HepG2 (cell line): ENCODE data around the gene CSNK1A1. TPM values are rescaled to one million over a fixed set of nuclear protein-coding genes. Genes with fewer than 3 reads are reported as not detected.

ENCODE experiments used
- AHR ChIP-seq: IDR thresholded peaks from 2 replicates; pipeline ENCODE4 v1.6.1; 2018; ENCODE audit warnings: missing genetic modification reagents, missing compliant biosample characterization
- ASH2L ChIP-seq: fragments of 300-600, 200-600 bp; sonication (generic); IDR thresholded peaks from 2 replicates; pipeline ENCODE4 v1.7.0; 2017; ENCODE audit warnings: low read depth, mild to moderate bottlenecking, moderate library complexity, mixed read lengths, low read length; ENCODE audit not compliant: insufficient read length
- CHD4 ChIP-seq: fragments of 200-600 bp; sonication (generic); IDR thresholded peaks from 2 replicates; pipeline ENCODE4 v1.7.0; 2017; ENCODE audit warnings: mild to moderate bottlenecking, low read length, borderline replicate concordance
- GMEB1 ChIP-seq: sonication (generic); formaldehyde crosslinking; IDR thresholded peaks from 2 replicates; pipeline ENCODE4 v1.5.1; 2020; ENCODE audit warnings: missing genetic modification reagents, mild to moderate bottlenecking, borderline replicate concordance
- GPN1 ChIP-seq: sonication (generic); formaldehyde crosslinking; IDR thresholded peaks from 2 replicates; pipeline ENCODE4 v1.5.1; 2020; ENCODE audit warnings: missing genetic modification reagents, borderline replicate concordance
- HNRNPL ChIP-seq: fragments of 200-400 bp; formaldehyde crosslinking; IDR thresholded peaks from 2 replicates; pipeline ENCODE4 v1.6.1; 2017; ENCODE audit warnings: mild to moderate bottlenecking, low read depth, low read length
- IKZF1 ChIP-seq: fragments of 450-650 bp; IDR thresholded peaks from 2 replicates; pipeline ENCODE4 v1.7.1; 2016
- KLF13 ChIP-seq: sonication (generic); formaldehyde crosslinking; IDR thresholded peaks from 2 replicates; pipeline ENCODE4 v1.4.0; 2020; ENCODE audit warnings: mild to moderate bottlenecking, missing genetic modification reagents
- MEIS1 ChIP-seq: sonication (generic); formaldehyde crosslinking; IDR thresholded peaks from 2 replicates; pipeline ENCODE4 v1.9.0; 2021; ENCODE audit warnings: mild to moderate bottlenecking, missing genetic modification reagents, moderate library complexity, borderline replicate concordance
- NFKB2 ChIP-seq: sonication (generic); formaldehyde crosslinking; IDR thresholded peaks from 2 replicates; pipeline ENCODE4 v1.4.0; 2020; ENCODE audit warnings: missing genetic modification reagents, borderline replicate concordance
- NFRKB ChIP-seq: fragments of 450-650 bp; IDR thresholded peaks from 2 replicates; pipeline ENCODE4 v1.6.1; 2017
- PATZ1 ChIP-seq: sonication (generic); formaldehyde crosslinking; IDR thresholded peaks from 2 replicates; pipeline ENCODE4 v1.4.0; 2020; ENCODE audit warnings: missing genetic modification reagents
- SP5 ChIP-seq: IDR thresholded peaks from 2 replicates; pipeline ENCODE4 v1.6.1; 2016; ENCODE audit warnings: low read depth, borderline replicate concordance
- TCF7 ChIP-seq: sonication (generic); IDR thresholded peaks from 2 replicates; pipeline ENCODE4 v1.6.1; 2016; ENCODE audit warnings: antibody characterized with exemption, low read depth
- ZFY ChIP-seq: sonication (generic); formaldehyde crosslinking; IDR thresholded peaks from 2 replicates; pipeline ENCODE4 v1.4.0; 2020; ENCODE audit warnings: missing genetic modification reagents
- ZNF138 ChIP-seq: sonication (generic); formaldehyde crosslinking; IDR thresholded peaks from 2 replicates; pipeline ENCODE4 v1.5.0; 2020; ENCODE audit warnings: mild to moderate bottlenecking, low read depth, missing genetic modification reagents
- ZNF225 ChIP-seq: sonication (generic); formaldehyde crosslinking; IDR thresholded peaks from 2 replicates; pipeline ENCODE4 v1.4.0; 2020; ENCODE audit warnings: mild to moderate bottlenecking, missing genetic modification reagents
- ZNF335 ChIP-seq: sonication (generic); formaldehyde crosslinking; IDR thresholded peaks from 2 replicates; pipeline ENCODE4 v1.4.0; 2020; ENCODE audit warnings: missing genetic modification reagents
- ZNF609 ChIP-seq: sonication (generic); formaldehyde crosslinking; IDR thresholded peaks from 2 replicates; pipeline ENCODE4 v1.4.0; 2020; ENCODE audit warnings: mild to moderate bottlenecking, missing genetic modification reagents, borderline replicate concordance
- ZNF629 ChIP-seq: sonication (generic); formaldehyde crosslinking; conservative IDR thresholded peaks from 2 replicates; pipeline ENCODE4 v1.5.0; 2020; ENCODE audit warnings: missing genetic modification reagents
- ZNF652 ChIP-seq: IDR thresholded peaks from 2 replicates; pipeline ENCODE4 v1.6.1; 2016; ENCODE audit warnings: low read depth, borderline replicate concordance
- ZNF672 ChIP-seq: sonication (generic); formaldehyde crosslinking; IDR thresholded peaks from 2 replicates; pipeline ENCODE4 v1.8.1; 2022; ENCODE audit warnings: missing genetic modification reagents
- ZNF891 ChIP-seq: sonication (generic); formaldehyde crosslinking; IDR thresholded peaks from 2 replicates; pipeline ENCODE4 v1.5.0; 2020; ENCODE audit warnings: mild to moderate bottlenecking, missing genetic modification reagents
- polyA plus RNA-seq, 8 experiments: library from polyadenylated mRNA; depleted of rRNA in 3 of 8; stranded (reverse) in 7 of 8; unstranded in 1 of 8; fragments of >200 nt; fragmentation: Illumina TruSeq in 4 of 8; extraction: Trizol in 4 of 8; gene quantifications; 2 replicates each; pipeline versions ENCODE4 v1.2.1 to v1.2.3, GENCODE V29; 2011 to 2016; ENCODE audit warnings: low read depth in 4 of 8, missing spikeins in 1 of 8, mixed read lengths in 1 of 8; ENCODE audit not compliant: insufficient read depth in 1 of 8
- total RNA-seq, 5 experiments: library from RNA; depleted of rRNA; stranded (reverse); fragments of >200 nt; fragmentation: Illumina TruSeq; extraction: Trizol; gene quantifications; 2 replicates each; pipeline ENCODE4 v1.2.3, GENCODE V29; 2016; ENCODE audit warnings: low read depth in 1 of 5

The CSNK1A1 gene
- total and polyA plus RNA-seq, 2 of the 13 experiments (the other 11 are each of a cell fraction or from before 2014, with no cell fraction given) = 89.0 to 149 TPM

GRCh38 chr5:149455889-149456409 is 95.3 kb downstream of the CSNK1A1 start (continued):
- TF ChIP-seq TCF7 (no peak; the same call in 1 of the 2 replicates), GPN1 (CRISPR knock-in tag) (no peak), MEIS1 (CRISPR knock-in tag) (no peak), GMEB1 (CRISPR knock-in tag) (no peak), ASH2L (peak; percentile 56), ZNF652 (CRISPR knock-in tag) (no peak), ZNF672 (no peak), KLF13 (CRISPR knock-in tag) (no peak), NFRKB (no peak), IKZF1 (no peak), ZFY (peak; percentile 42; the same call in 1 of the 2 replicates), HNRNPL (no peak), SP5 (CRISPR knock-in tag) (no peak), AHR (CRISPR knock-in tag) (no peak), ZNF335 (CRISPR knock-in tag) (no peak), ZNF609 (CRISPR knock-in tag) (0 out of 2 replicates have a peak, but pooled peaks have one; percentile 36), PATZ1 (0 out of 2 replicates have a peak, but pooled peaks have one; percentile 19), ZNF138 (no peak), ZNF891 (CRISPR knock-in tag) (no peak), ZNF629 (CRISPR knock-in tag) (no peak), CHD4 (no peak), ZNF225 (CRISPR knock-in tag) (no peak), NFKB2 (CRISPR knock-in tag) (0 out of 2 replicates have a peak, but pooled peaks have one; percentile 47)
